Measurements from ENCODE around the gene TSEN34.
"Not testable (repeated sequence)": the region's sequence is repeated elsewhere in the genome, so short reads cannot be mapped to it uniquely, and the experiment has no call there.

Gene TSEN34

DNA sequence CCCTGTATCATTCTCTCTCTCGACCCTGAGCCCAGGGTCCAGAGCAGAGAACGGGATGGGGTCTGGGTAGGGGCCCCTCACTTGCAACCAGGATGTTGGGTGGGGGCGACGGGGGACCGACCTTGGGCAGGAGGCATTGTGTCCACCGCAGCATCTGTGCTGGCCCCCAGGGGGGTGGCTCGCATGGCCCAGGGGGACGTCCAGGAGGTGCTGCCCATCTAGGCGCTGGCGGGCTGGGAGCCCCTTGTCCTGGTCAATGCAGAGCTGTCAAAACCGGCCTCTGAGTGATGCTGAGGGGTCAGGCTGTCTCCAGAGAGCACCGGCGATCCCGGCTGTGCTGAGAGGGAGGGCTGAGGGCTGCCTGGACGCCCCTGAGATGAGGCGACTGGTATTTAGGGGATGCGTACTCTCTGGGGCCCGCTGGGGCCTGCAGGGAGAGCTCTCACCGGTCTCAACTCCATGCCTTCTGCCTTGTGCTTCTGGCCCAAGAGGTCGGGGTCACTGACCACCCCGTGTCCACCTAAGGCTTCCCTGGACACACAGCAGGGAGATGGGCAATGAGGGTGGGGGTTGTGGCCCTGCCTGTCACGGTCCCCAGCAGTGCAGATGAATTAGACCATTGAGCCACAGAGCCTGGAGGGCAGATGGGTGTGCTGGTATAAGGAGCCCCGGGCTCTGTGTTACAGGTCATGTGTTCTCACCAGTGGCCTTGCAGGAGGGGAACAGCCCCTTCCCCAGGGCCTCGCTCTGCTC lies 18.1 kb downstream of the TSEN34 start:
- no peak for DNase-seq (ENCODE audit: low read depth)

DNA sequence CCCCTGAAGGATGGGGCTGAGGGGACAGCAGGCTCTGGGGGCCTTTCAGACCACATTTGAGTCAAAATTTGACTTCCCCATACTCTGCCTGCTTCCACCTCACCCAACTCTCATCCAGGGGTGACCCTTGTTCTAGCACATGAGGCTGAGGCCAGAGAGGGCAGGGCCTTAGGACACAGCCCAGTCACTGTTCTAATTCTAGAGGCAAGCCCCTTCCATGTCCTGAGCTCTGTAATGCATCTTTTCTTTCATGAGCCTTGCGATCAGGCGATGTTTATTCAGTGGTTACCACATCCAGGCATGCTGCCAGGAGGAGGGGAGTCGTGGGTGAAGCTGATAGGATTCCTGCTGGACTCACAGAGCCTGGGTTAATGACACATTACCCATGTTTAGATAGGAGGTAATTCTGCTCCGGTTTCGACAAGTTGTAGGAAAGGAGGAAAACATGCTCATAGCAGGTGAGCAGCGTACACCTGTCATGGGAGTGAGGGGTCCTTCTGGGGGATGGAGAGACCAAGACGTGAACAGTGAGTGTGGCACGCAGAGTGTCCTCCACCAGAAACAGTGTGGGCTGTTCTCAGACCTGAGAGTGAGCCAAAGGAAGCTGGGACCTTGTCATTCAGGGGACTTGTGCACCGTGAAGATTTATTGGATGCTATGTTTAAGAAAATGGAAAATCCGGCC lies 18.8 kb downstream of the TSEN34 start:
- peak; percentile 96 for DNase-seq (ENCODE audit: low read depth)

DNA sequence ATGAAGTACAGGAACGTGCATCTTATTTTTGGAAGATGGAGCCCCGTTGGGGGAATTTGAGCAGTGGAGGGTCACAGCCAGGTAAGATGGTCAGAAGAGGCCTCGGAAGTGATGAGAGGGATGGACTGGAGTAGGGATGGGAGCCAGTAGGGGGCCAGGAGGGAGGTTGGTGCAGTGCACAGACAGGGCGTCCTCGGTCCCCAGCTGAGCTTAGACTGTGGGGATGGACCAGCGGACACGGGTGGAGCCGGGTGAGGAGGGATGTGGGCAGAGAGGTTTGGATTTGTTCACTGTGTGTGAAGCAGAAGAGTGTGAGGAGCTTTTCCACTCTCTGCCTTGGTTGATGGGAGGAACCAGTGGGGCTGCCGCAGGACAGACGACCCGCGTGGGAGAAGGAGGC lies 20.1 kb downstream of the TSEN34 start:
- DNase-seq (ENCODE audit: low read depth): no peak

DNA sequence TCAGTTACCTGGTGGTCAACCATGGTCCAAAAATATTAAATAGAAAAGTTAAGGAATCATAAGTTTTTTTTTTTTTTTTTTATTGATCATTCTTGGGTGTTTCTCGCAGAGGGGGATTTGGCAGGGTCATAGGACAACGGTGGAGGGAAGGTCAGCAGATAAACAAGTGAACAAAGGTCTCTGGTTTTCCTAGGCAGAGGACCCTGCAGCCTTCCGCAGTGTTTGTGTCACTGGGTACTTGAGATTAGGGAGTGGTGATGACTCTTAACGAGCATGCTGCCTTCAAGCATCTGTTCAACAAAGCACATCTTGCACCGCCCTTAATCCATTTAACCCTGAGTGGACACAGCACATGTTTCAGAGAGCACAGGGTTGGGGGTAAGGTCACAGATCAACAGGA lies 23.1 kb downstream of the TSEN34 start:
- not testable (repeated sequence) for DNase-seq (ENCODE audit: low read depth)

DNA sequence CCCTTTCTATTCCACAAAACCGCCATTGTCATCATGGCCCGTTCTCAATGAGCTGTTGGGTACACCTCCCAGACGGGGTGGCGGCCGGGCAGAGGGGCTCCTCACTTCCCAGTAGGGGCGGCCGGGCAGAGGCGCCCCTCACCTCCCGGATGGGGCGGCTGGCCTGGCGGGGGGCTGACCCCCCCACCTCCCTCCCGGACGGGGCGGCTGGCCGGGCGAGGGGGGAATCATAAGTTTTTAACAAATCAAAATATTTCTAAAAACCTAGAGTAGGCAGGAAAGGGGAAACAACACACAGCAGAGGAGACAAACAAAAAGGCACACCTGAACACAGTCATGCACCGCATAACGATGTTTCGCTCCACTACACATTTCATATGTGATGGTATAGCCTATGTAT lies 23.6 kb downstream of the TSEN34 start:
- DNase-seq (ENCODE audit: low read depth): not testable (repeated sequence)

DNA sequence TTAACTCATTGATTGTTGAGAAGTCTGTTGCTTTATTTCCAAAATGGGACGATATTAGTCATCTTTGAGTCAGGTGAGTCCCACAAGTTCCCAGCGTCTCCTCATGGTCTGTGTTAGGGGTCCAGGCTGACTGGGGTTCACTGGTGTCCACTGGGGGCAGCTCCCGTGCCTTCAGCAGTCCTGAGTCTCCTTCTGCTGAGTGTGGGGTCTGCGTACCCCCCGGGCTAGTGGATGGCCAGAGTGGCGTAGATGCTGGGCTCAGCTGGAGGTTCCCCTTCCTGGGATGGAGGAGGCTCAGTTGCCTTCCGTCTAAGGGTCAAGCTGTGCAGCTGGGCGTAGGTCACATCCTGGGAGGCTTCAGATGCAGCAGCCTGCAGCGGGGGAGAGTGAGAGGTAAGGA lies 25.8 kb downstream of the TSEN34 start:
- no peak for DNase-seq (ENCODE audit: low read depth)

DNA sequence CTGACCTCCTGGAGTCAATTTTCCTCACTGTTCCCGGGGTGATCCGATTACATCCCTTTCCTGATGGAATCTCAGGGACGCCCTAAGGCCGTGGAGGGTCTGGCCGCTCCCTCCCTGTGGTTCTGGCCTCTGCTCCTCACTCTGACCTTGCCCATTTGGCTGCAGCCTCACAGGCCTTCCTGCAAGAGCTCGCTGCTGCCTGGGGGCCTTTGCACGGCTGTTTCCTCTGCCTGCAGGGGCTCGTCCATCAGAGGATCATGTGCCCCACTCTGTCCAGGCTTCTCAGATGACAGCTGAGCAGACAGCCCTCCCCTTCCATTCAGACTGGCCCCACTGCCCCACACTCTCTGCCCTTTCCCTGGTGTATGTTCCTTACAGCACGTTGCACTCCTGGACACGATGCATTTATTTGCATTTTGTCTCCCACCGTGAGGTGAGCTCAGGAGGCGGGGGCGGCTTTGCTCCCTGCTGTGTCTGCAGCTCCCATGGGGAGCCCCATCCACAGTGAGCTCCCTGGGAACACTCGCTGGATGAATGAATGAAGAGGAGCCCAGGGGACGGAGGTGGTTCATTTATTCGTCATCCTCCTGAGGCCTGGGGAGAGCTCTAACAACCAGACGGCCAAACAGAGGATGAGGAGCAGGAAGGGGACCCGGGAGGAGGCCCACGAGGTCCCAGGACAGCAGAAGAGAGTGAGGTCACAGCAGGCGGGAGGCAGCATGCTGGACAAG lies 26.6 kb downstream of the TSEN34 start:
- not testable (repeated sequence) for DNase-seq (ENCODE audit: low read depth)

DNA sequence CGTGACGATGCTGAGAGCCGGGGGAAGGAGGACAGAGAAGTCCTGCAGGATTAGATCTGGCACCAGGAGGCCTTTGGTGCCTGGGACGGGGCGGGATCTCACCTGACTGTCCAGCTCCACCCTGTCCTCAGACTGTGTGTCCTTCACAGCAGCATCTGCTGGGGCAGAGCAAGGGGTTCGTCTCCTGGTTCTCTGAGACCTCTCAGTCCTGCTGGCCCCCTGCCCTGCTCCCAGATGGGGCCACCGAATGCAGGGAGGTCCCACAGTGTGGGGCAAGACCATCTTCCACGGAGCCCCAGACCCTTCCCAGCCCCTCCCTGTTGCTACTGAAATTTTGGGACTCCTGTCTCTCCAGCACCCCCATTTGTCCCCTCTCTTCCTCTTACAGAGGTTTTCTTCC lies 27.2 kb downstream of the TSEN34 start:
- DNase-seq (ENCODE audit: low read depth): no peak

DNA sequence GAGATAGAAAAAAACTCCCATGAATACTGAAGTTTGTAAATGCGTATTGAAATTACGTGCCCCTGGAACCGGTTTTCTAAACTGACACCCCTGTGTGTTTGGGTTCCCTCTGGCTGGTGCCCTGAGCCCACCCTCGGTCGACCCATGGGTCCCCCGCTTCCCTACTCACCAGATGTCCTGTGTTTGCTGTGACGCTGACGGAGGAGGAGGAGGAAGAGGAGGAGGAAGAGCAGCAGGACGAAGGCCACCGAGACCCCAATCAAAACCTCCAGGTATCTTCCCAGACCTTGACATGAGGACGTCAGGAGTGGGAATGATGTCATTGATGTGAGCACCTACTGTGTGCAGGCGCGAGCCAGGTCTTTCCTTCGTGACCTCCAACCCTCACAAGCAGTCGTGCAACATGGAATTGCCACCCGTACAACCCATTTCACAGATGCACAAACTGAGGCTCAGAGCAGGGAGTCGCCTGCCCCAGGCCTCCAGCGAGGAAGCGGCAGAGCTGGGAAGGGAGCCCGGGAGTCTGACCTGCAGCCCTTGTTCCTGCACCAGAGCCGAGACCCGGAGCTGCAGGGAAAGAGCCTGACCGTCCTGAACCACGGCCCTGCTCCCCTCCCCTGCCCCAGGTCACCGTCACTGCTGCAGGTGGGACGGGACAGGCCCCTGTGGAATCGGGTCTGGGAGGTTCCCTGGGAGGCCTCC lies 28.0 kb downstream of the TSEN34 start:
- DNase-seq (ENCODE audit: low read depth): no peak

DNA sequence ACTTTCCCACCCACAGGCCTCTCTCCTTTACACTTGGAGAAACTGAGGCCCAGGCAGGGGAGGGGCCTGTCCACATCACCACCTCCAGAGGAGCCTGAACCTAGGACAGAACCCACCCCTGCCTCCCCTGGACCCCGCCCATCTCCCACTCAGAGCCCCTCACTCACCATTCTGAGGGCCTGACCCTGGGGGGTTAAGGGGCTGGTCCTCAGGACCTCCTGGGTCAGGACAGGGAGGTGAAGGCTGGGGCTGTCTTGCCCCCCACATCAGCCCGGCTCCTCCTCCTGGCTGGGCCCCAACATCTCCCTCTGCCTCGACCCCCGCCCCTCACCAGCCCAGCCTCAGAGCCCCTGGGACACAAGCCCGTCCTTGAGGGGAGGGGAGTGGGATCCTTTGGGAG lies 28.6 kb downstream of the TSEN34 start:
- DNase-seq (ENCODE audit: low read depth): not testable (repeated sequence)

DNA sequence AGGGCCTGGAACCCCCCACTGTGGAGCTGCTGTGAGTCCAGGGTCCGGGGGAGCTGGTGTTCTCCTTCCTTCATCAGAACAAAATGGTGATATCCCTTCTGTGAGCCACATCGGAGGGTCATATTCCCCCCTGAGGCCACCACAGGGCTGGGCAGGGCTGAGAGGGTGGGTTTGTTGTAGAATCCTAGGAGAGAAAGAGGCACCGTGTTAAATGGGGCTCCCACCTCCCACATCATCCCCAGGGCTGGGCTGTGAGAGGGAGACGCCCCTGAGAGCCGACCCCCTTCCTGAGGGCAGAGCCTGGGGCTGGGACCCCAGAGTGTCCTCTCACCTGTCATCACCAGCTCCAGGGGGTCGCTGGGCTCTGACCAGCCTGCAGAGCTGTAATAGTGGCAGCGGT lies 30.8 kb downstream of the TSEN34 start:
- DNase-seq (ENCODE audit: low read depth): not testable (repeated sequence)

DNA sequence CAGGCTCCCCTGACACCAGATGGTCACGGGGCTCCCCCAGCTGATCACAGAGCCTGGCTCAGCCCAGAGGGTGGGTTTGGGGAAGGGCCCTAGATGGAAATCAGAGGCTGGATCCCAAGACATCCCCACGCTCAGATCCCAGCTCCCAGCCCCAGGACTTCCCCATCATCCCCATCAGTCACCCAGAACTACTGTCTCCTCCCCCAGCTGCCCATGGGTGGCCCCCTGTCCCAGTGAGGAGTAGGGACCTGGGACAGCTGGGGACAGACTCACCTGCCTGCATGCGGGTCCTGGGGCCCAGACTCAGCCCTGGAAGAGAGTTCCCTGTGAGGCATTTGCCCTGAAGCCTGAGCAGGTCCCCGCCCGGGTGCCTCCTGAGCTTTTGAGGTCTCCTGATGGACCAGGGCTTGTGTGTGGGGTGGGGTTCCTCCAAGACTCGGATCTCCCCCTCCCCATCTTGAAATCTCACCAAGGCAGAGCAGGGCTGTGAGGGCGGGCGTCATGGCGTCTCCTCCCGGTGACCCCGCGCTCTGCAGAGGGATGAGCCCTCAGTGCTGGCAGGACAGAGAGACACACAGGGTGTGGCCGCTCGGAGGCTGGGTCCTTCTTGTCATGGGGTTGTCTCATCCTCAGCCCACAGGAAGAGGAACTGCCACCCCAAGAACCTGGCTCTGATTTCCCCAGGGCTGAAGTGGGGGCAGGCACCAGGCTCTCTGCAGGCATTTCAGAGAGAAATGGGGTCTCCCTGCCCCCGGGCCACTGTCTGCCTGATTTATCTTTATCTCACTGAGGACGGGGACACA lies 31.6 kb downstream of the TSEN34 start, which contains the start of gene LILRB3:
Gene LILRB3 (minus strand): TSS at position 534 of the 803 bp plus-strand sequence. CDS start 31 bp downstream, at position 503.
- not testable (repeated sequence) for DNase-seq (ENCODE audit: low read depth)

DNA sequence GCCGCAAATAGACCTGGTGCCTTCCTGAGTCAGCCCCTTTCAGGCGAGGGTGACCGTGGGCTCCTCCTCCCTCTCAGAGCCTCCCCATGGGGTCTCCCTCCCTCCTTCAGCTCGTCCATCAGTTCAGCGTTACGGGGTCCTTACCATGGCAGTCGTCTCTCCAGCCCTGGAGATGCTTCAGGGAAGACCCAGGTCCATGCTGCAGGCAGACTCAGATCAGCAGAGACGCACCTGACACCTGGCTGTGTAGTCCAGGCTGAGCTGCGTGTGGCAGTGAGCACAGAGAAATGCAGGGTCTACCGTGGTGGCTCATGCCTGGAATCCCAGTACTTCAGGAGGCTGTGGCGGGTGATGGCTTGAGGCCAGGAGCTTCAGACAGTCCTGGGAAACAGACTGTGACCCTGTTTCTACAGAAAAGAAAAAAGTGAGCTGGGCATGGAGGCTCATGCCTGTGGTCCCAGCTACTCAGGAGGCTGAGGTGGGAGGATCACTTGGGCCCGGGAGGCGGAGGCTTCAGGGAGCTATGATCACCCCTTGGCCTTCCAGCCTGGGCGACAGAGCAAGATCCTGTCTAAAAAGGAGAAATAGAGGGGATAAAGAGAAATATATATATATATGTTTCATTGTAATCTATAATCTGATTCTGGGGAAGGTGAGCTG lies 32.3 kb downstream of the TSEN34 start:
- DNase-seq (ENCODE audit: low read depth): not testable (repeated sequence)

DNA sequence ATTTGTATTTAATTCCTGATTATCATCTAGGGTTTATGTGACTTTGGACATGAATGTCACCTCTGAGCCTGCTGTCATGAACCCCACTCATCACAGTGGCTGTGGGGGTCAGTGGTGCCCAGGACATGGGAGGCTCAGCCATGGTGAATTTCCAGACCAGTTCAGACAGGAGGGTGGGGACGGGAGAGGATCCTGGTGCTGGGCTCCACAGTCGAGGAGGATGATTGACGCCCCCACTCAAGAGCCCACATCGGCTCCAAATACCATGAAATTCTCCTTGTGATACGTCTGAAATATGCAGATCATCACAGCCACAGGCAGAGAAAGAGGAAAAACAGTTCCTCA lies 32.8 kb downstream of the TSEN34 start:
- not testable (repeated sequence) for DNase-seq (ENCODE audit: low read depth)

DNA sequence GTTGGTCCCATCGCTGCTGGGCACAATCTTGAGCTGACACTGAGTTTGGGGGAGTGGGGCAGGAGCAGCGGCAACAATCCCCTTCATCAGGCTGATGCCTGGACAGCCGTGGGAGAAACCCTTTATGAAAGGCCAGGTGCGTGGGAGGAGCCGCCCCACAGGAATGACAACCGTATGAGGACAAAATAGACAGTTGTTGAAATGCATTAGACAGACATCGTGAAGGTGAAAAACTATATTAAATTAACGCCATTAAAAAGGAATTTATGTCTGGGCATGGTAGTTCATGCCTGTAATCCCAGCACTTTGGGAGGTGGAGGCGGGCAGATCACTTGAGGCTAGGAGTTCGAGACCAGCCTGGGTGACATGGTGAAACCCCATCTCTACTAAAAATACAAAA lies 33.5 kb downstream of the TSEN34 start:
- not testable (repeated sequence) for DNase-seq (ENCODE audit: low read depth)

DNA sequence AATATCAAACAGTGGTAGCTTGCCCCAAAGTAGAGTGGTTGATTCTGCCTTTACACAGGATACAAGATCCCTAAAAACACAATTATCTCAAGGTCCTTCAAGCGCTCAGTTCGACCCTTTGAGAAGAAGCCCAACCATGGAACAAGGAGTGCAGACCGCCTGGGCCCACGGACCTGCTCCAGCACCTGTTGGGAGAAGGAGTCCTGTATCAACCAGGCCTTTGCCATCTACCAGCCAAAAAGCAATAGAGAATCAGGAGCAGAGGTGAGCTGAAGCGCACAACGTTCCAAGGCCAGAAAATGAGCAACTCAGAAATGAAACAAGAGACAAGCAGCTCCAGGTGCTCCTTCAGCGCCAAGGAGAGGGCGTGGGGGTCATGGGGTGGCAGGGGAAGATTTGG lies 38.0 kb downstream of the TSEN34 start:
- no peak for DNase-seq (ENCODE audit: low read depth)

DNA sequence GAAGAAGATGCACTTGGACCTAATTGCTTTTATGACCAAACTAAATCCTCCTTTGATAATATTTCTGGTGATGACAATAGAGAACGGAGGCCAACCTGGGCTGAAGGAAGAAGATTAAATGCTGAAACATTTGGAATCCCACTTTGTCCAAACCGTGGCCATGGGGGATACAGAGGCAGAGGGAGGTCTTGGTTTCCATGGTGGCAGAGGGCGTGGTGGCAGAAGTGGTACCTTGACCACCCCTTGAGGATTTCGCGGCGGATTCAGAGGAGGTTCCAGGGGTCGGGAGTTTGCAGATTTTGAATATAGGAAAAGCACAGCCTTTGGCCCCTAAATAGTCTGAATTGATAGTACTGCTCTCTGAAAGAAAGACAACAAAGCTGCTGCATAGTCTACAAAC lies 38.9 kb downstream of the TSEN34 start:
- no peak for DNase-seq (ENCODE audit: low read depth)

DNA sequence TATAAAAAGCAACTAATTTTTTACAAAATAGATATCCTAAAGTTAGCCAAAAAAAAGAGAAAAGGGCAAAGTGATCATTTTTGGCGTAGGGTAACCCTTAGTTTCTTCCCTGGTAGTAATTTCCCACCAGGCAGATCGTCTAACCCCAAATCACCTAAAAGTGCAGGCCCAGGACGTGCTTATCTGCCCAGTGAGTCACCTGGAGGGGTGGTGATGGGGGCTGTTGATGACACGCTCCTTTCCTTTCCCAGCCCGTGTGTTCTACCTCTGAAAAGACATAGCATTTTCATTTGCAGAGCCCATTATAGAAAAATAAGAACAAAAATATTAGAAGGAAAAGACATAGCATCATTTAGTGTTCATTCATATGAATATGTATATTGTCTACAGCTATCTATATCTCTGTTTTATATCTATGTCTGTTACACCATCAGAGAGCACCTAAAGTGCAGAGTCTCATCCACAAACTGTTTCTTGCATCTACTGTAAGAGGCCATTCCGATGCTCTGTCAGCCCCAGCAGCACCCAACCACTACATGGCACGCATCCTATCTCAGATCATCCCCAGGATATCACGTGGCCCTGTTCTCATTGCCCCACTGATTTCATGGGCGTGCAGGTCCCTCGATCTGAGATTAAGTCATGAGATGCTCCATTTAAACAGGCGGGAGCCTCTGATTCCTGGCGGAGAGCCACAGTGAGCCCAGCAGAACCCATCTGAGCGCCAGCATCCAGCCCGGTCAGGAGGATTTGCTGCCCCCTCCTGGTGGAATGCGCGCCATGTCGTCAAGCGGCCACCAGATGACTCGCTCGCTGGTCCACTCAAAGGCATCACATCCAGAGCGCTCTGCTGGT lies 40.2 kb downstream of the TSEN34 start:
- no peak for DNase-seq (ENCODE audit: low read depth)

DNA sequence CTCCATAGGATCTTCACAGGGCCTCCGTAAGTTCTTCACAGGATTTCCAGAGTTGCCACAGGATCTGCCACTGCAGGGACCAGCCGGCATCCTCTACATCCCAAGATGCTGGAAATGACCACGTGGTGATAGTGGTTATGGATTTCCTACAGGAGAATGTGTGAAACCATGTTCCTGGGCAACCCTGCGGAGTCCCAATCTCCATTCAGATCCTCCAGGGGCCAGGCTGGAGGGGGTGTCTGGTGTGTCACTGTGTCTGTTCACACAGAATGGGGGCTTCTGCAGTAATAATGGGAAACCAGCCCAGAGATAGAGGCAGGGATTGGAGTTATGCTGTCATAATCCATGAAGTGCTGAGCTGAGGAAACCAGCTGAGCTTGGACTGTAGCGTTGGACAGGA lies 42.8 kb downstream of the TSEN34 start:
- DNase-seq (ENCODE audit: low read depth): no peak

All from non-pigmented ciliary epithelial cell (primary cell).